NCI-H2029 treated with DMSO at 0.1 percent for 48 hours (cell line): ENCODE results near the gene RGS11.

Experiments used
- DNase-seq: peaks from one replicate; lab custom pipeline; 2025; lab: John Stamatoyannopoulos, UW

Gene RGS11

DNA sequence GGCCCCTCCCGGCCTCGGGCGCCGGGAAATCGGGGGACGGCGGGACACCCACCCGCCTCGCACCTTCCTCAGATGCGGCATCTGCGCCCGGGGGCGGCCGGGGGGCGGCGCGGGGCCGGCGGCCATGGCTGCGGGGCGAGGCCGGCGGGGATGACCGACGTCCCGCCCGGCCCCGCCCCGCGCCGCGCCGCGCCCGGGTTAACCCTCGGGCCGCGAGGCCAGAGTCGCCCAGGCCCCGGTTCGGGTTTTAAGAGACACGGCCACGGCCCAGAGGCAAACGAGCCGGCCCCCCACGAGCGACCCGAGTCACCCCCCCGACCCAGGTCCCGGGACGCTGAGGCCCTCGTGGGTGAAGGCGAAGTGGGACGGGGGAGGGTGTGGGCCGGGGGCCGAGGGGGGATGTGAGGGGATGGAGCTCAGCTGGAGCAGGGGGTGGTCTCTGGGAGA, at the start of gene RGS11:
TSS of gene RGS11 (minus strand) at position 159 of the 447 bp plus-strand sequence. CDS start at position 126, 33 bp downstream.
- DNase-seq = no peak

- DNase-seq = no peak
Observed at GRCh38 chr16:324451-325334, 48.9 kb upstream of the RGS11 start.

DNA sequence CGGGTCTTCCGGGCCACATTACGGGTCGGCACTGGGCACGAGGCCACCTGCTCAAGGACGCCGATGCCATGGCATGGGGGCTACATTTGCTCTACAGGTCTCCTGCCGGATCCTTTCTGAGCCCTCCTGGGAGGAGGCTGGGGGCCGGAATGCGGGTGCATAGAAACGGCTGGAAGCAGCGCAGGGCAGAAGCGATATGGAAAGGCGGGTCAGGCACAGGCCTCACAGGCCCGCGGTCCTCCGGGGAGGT, 48.4 kb upstream of the RGS11 start:
- DNase-seq = no peak

DNA sequence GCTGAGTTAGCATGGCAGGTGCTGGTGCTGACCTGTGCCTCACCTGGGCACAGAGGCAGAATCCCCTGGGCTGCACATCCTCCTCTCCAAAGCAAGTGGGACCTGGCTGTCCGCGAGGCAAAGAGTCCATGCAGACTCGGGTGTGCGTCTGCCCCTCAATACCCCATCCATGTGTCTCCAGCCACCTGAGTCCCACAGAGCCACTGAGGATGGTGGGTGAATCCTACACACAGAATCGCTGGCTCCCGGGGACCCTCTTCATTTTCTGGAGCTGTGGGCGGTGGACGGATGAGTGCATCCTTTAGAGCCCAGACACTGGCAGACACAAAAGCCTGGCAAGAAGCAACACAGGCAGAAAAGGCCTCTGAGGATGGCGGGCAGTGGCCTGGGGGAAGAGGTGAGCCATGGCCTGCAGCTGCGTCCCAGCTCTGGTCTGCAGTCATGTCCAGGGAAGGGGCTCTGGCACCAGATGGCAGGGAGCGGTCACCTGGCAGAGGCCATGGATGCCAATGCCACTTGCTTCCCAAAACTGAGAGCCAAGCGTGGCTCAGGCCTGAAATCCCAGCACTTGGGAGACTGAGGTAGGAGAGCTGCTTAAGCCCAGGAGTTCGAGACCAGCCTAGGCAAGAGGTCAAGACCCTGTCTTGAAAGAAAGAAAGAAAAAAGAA, 46.9 kb upstream of the RGS11 start:
- no peak for DNase-seq

DNA sequence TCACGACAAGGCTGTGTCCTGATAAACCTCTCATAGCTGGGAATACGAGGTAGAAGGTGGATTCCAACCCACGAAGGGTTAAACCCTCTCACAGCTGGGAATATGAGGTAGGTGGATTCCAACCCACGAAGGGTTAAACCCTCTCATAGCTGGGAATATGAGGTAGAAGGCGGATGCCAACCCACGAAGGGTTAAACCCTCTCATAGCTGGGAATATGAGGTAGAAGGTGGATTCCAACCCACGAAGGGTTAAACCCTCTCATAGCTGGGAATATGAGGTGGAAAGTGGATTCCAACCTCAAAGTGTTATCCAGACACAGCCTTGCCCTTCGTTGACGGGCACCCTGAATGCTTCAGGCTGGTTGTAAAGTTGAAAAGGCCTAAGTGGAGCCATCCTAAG, 45.8 kb upstream of the RGS11 start:
- DNase-seq = no peak

DNA sequence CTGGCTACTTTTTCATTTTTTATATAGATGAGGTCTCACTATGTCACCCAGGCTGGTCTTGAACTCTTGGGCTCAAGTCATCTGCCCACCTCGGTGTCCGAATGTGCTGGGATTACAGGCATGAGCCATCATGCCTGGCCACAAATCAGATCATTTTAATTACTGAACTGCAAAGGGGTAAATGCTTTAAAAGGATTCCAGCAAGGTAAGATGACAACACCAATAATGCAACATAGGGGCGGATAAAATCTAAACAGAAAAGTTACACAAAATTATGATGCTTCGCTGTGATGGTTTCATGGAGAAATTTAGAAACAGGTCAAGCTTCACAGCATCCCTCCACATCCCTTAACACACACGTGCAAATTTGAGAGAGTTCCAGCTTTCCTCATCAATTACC, 44.5 kb upstream of the RGS11 start:
- no peak for DNase-seq

DNA sequence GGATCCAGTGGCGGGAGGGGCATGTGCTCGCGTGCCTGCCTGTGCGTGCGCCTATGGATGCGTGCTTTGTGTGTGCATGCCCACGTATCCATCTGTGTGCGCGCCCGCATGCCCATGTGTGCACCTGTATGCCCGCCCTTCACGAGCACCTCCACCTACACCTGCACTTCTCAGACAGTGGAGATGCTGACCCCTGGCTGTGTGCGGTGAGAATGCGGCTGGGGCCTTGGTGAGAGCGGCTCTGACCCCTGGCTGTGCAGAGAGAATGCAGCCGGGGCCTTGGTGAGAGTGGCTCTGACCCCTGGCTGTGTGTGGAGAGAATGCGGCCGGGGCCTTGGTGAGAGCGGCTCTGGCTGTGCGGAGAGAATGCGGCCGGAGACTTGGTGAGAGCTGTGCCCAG, 42.9 kb upstream of the RGS11 start:
- DNase-seq = no peak

DNA sequence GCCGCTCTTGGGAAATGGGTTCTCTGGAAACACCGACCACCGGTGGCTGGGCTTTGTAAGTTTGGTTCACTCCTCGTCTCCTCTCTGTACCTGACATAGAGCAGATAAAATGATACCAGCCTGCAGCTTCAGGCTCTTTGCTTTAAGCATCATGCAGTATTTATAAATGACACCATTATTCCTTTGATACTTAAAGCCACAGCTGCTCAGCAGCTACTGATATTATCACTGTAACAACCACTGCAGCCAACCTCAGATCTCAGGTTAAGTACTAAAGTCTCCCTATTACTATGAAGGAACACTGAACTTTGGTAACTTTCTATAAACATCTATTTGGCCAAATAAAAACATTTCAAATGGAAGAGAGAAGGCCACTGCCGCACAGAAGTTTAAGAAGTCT, 41.8 kb upstream of the RGS11 start:
- DNase-seq = no peak

DNA sequence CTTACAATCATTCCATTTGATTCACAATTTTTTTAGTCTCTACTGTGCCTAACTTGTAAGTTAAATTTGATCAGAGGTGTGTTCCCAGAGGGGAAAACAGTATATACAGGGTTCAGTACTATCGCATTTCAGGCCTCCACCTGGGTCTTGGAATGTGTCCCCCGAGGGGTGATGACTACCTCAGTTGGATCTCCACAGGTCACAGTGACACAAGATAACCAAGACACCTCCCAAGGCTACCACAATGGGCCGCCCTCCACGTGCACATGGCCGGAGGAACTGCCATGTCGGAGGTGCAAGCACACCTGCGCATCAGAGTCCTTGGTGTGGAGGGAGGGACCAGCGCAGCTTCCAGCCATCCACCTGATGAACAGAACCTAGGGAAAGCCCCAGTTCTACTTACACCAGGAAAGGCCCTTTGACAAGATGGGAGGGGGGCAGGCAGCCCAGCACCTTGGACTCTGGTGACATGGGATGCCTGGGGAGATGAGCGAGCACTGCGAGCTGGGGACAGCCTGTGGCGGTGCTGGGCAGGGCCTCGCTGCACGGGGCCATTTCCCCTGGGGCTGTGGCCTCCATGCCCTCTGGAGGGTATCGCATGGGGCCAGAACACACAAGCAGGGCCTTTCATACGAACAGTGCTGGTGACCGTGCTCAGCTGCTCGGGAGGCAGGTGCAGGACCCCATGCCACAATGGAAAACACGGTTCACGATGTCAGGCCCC, 41.2 kb upstream of the RGS11 start:
- DNase-seq = no peak

DNA sequence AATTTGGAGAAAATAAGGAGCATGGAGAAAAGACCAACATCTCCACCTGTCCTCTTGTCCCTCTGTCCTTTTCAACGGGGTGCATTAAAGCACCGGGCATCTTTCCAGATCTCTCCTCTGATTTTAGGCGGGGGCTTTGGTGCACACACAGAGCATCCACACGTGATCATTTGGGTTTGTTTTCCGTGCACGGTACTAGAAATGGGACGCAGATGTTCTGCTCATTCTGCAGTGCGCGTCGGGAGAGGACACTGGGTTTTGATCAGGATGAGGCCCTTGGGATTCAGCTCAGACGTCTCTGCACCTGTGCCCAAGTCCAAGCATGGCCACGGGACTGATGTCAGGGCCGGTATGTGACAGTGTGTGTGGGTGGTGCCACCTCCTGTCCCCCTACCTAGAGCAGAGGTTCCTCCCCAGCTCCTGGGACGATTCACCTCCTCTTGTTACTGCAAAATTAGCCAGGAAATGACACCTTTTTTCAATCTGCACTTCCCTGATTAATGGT, 39.1 kb upstream of the RGS11 start:
- no peak for DNase-seq

DNA sequence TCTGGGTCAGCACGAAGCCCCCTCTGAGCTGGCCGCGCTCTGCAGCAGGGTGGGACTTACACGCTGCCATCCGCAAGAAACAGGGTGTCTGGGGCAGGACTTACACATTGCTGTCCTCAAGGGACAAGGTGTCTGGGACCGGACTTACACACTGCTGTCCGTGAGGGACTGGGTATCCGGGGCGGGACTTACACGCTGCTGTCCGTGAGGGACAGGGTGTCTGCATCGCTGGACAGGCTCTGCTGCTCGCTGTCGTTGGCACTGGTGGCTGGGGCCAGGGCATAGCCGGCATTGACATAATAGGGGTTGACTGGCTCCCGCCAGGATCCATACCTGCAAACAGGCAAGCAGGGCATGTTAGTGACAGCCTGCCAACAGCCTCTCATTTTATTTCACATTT, 38.6 kb upstream of the RGS11 start:
- DNase-seq = no peak

- no peak for DNase-seq
Observed at GRCh38 chr16:311725-312124, 36.0 kb upstream of the RGS11 start.

DNA sequence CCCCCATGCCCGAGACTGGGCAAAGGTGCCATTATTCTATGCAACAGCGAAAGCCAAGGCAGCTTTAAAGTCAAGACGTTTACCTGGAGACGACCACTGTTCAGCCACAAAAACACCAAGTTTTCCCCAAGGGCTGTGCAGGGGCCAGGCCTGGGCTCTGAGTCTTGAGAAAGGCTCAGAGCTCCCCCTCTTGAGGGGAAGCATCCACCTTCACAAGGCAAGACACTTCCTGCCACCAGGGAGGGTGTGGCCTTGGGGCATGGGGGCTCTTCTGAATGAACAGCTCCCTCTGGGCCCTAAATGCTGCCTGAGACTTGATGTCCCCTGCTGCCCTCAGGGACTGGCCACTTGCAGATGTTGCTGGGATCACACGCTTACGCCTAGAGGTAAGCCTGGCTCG, 33.7 kb upstream of the RGS11 start:
- DNase-seq = no peak

GRCh38 chr16:307691-308312, 32.1 kb upstream of the RGS11 start:
- DNase-seq = no peak

GRCh38 chr16:306911-307370, 31.2 kb upstream of the RGS11 start:
- no peak for DNase-seq

GRCh38 chr16:305916-306626, 30.3 kb upstream of the RGS11 start:
- no peak for DNase-seq

DNA sequence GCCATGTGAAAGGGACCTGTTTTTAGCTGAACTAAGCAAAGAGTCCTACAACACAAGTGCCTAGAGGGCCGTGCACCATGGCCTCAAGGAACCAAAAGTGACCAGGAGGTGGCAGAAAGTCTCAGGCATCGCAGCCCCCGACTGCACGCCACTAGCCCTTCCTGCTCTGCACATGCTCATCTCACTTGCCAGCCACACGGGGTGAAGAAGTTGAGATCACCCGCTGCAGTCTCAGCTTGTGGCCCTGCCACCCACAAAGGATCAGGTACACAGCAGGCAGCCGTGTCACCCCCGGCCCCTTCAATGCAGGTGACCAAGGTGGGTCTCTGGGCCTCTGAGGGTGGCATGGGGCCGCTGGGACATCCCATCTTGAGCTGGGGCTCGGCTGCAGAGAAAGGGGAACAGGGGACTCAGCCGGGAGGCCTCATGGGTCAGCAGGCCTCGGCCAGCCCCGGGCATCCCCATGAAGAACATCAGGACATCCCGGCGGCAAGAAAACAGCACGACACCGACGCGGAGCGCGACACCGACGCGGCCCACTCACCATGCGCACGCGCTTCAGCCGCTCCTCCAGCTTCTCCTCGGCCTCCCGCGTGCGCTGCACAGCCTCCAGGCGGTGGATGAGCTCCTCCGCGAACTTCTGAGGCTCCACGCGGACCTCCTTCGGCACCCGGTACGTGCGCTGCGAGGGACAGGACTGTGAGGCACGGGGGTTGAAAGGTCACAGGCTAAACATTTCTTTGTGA, 28.2 kb upstream of the RGS11 start:
- no peak for DNase-seq

DNA sequence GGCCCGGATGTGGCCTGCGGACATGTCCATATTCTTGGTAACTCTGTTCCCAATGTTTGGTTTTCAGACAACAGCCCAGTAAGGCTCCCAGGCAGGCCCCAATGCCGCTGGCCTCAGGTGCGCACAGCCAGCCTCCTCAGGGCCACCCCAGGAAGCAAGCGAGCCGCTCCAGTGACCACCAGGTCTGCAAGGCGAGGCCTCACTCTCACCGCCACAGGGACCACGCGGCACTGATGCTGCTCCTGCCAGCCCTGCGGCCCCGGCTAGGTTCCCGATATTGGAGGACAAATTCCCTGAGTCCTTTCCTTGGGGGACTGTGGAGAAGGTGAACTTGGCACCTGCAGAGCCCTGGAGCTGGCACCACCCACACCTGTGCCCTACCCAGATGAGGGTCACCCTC, 26.2 kb upstream of the RGS11 start:
- DNase-seq = no peak

DNA sequence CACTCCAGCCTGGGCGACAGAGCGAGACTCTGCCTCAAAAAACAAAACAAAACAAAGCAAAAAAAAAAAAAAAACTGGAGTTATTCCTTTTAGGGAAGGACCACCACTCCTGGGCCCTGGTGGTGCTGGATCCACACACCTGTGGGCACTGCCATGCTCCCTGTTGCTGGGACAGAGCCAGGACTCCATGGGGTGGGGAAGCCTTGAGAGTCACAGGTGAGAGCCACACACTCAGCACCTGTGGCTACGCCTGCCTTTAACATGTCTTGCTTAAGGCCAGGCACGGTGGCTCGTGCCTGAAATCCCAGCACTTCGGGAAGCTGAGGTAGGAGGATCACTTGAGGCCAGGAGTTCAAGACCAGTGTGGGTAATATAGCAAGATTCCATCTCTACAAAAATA, 25.5 kb upstream of the RGS11 start:
- no peak for DNase-seq

- no peak for DNase-seq
Observed at GRCh38 chr16:297832-298231, 22.1 kb upstream of the RGS11 start.
